Gastrocnemius medialis (tissue), 4 donors: ENCODE data around the gene PTCRA.

Source experiments
- POLR2A ChIP-seq, 2 donors: fragments of 450-650 bp; IDR thresholded peaks; one replicate each; pipeline ENCODE4 v1.6.1; 2017; ENCODE audit warnings: antibody characterized with exemption in 2 of 2, mild to moderate bottlenecking in 2 of 2, moderate library complexity in 2 of 2
- TF ChIP-seq, protein P1 (sequence below), 5 experiments: fragments of 450-650 bp in 3 of 5; fragments of 200-600 bp in 2 of 5; sonication (generic) in 2 of 5; IDR thresholded peaks in 4 of 5; conservative IDR thresholded peaks in 1 of 5; 1 replicate in 4 of 5; 2 replicates in 1 of 5; pipeline ENCODE4 v1.5.1; 2016 to 2019; ENCODE audit warnings: antibody characterized with exemption in 5 of 5, mild to moderate bottlenecking in 3 of 5, moderate library complexity in 3 of 5

DNA sequence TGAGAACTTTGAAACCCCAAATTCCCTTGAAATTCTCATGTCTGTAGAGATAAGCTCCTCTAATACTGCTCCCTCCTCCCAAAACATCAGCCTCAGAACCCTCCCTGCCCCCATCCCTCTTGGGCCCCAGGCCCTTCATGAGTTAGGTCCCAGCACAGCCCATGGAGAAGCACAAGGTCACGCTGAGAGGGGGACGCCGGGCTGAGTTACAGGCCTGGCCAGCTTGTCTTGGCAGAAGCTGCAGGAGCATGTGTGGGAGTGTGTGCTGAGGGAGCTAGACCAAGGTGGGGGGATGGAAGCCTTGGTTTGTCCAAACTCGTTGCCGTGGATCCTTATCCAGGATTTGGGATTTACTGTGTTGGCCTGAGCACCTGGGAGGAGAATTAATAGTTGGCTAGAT, 8.5 kb upstream of the PTCRA start:
- TF ChIP-seq, protein P1, sequence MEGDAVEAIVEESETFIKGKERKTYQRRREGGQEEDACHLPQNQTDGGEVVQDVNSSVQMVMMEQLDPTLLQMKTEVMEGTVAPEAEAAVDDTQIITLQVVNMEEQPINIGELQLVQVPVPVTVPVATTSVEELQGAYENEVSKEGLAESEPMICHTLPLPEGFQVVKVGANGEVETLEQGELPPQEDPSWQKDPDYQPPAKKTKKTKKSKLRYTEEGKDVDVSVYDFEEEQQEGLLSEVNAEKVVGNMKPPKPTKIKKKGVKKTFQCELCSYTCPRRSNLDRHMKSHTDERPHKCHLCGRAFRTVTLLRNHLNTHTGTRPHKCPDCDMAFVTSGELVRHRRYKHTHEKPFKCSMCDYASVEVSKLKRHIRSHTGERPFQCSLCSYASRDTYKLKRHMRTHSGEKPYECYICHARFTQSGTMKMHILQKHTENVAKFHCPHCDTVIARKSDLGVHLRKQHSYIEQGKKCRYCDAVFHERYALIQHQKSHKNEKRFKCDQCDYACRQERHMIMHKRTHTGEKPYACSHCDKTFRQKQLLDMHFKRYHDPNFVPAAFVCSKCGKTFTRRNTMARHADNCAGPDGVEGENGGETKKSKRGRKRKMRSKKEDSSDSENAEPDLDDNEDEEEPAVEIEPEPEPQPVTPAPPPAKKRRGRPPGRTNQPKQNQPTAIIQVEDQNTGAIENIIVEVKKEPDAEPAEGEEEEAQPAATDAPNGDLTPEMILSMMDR (IDR thresholded peaks at IDR 0.05 in 4 of 5, conservative IDR thresholded peaks at IDR 0.05 in 1 of 5) = no peak
- TF ChIP-seq POLR2A (IDR thresholded peaks at IDR 0.05) = no peak
